ENCODE data around the gene EPO.
"Not testable (repeated sequence)": the region's sequence is repeated elsewhere in the genome, so short reads cannot be mapped to it uniquely, and the experiment has no call there.

Gene EPO

GRCh38 chr7:100699018-100699417 lies 21.2 kb upstream of the EPO start:
- Histone ChIP-seq H3K27ac (ENCODE audit: low read length) (no peak overlapping the region), H3K4me3 (ENCODE audit: low read length) (no peak overlapping the region), H3K9me2 (replicated peaks; ENCODE audit: insufficient read depth, low read length) (no peaks in the 10 kb centered on the region), H3K9ac (ENCODE audit: low read length) (no peak overlapping the region), H3K79me2 (ENCODE audit: low read length) (no peaks in the 10 kb centered on the region), H3F3A (ENCODE audit: insufficient read depth, low read length) (peaks cover 13% of the 10 kb centered on the region), H3K36me3 (replicated peaks; ENCODE audit: insufficient read depth, low read length) (no peaks in the 10 kb centered on the region), H4K20me1 (ENCODE audit: insufficient read depth, low read length) (no peaks in the 10 kb centered on the region), H3K27me3 (replicated peaks; ENCODE audit: insufficient read depth, low read length) (peaks cover 81% of the 10 kb centered on the region), H3K4me1 (ENCODE audit: low read length) (peaks cover 14% of the 10 kb centered on the region), H3K4me2 (ENCODE audit: low read depth, low read length) (no peak overlapping the region), H2AFZ (ENCODE audit: low read length) (no peak overlapping the region), H3K9me3 (replicated peaks; ENCODE audit: insufficient read depth, low read length) (no peaks in the 10 kb centered on the region)
- DNase-seq, result no peak
- TF ChIP-seq EZH2 (optimal IDR thresholded peaks at IDR 0.05; ENCODE audit: low read depth, low read length), result no peak
- no peak for TF ChIP-seq CTCF (IDR thresholded peaks at IDR 0.05; ENCODE audit: low read length)
- no peak for TF ChIP-seq EZH2phosphoT487 (IDR thresholded peaks at IDR 0.05; ENCODE audit: low read length)

GRCh38 chr7:100701089-100701488 lies 19.2 kb upstream of the EPO start:
- H3K9me2 ChIP-seq (replicated peaks; ENCODE audit: insufficient read depth, low read length); DNase-seq; H3K9me3 ChIP-seq (replicated peaks; ENCODE audit: insufficient read depth, low read length); H3F3A ChIP-seq (ENCODE audit: insufficient read depth, low read length); H3K4me2 ChIP-seq (ENCODE audit: low read depth, low read length); H3K9ac ChIP-seq (ENCODE audit: low read length); H3K36me3 ChIP-seq (replicated peaks; ENCODE audit: insufficient read depth, low read length); H3K27ac ChIP-seq (ENCODE audit: low read length); H3K4me1 ChIP-seq (ENCODE audit: low read length); H3K4me3 ChIP-seq (ENCODE audit: low read length); H2AFZ ChIP-seq (ENCODE audit: low read length); H3K79me2 ChIP-seq (ENCODE audit: low read length); H4K20me1 ChIP-seq (ENCODE audit: insufficient read depth, low read length): not testable (repeated sequence)
- peaks cover 65% of the 10 kb centered on the region for H3K27me3 ChIP-seq (replicated peaks; ENCODE audit: insufficient read depth, low read length)

- Histone ChIP-seq H3K9me3 (replicated peaks; ENCODE audit: insufficient read depth, low read length) (no peaks in the 10 kb centered on the region), H3K4me2 (ENCODE audit: low read depth, low read length) (peak overlapping the region; percentile 85), H3K79me2 (ENCODE audit: low read length) (peaks cover 16% of the 10 kb centered on the region), H3K9me2 (replicated peaks; ENCODE audit: insufficient read depth, low read length) (no peaks in the 10 kb centered on the region), H3K27ac (ENCODE audit: low read length) (peak overlapping the region; percentile 83), H4K20me1 (ENCODE audit: insufficient read depth, low read length) (no peaks in the 10 kb centered on the region), H3F3A (ENCODE audit: insufficient read depth, low read length) (peaks cover 4% of the 10 kb centered on the region; the same call in 1 of the 2 replicates), H3K27me3 (replicated peaks; ENCODE audit: insufficient read depth, low read length) (peaks cover 34% of the 10 kb centered on the region), H2AFZ (ENCODE audit: low read length) (peak overlapping the region; percentile 79), H3K36me3 (replicated peaks; ENCODE audit: insufficient read depth, low read length) (no peaks in the 10 kb centered on the region; the same call in 1 of the 2 replicates), H3K9ac (ENCODE audit: low read length) (peak overlapping the region; percentile 95), H3K4me1 (ENCODE audit: low read length) (peaks cover 8% of the 10 kb centered on the region; the same call in 1 of the 2 replicates), H3K4me3 (ENCODE audit: low read length) (peak overlapping the region; percentile 96)
- TF ChIP-seq EZH2phosphoT487 (IDR thresholded peaks at IDR 0.05; ENCODE audit: low read length), result no peak
- TF ChIP-seq CTCF (IDR thresholded peaks at IDR 0.05; ENCODE audit: low read length), result peak; percentile 95
- DNase-seq, result peak; percentile 73
Observed at GRCh38 chr7:100705320-100705752, 14.9 kb upstream of the EPO start.

GRCh38 chr7:100705753-100706671 lies 14.3 kb upstream of the EPO start, which contains the start of gene POP7:
POP7 (plus strand) TSS chr7:100706121; CDS start chr7:100706831, 710 bp downstream.
- H3K9me3 ChIP-seq (replicated peaks; ENCODE audit: insufficient read depth, low read length), result no peaks in the 10 kb centered on the region
- peak within 1 kb of the TSS; percentile 88 for H3K4me2 ChIP-seq (ENCODE audit: low read depth, low read length)
- H3K27me3 ChIP-seq (replicated peaks; ENCODE audit: insufficient read depth, low read length), result peaks cover 27% of the 10 kb centered on the region
- H3K79me2 ChIP-seq (ENCODE audit: low read length), result peaks cover 16% of the 10 kb centered on the region
- peaks cover 4% of the 10 kb centered on the region; the same call in 1 of the 2 replicates for H3F3A ChIP-seq (ENCODE audit: insufficient read depth, low read length)
- H2AFZ ChIP-seq (ENCODE audit: low read length), result peak within 1 kb of the TSS; percentile 89
- peak within 1 kb of the TSS; percentile 96 for H3K4me3 ChIP-seq (ENCODE audit: low read length)
- DNase-seq, result peak; percentile 99
- H3K27ac ChIP-seq (ENCODE audit: low read length), result peak within 1 kb of the TSS; percentile 83
- no peaks in the 10 kb centered on the region; the same call in 1 of the 2 replicates for H3K36me3 ChIP-seq (replicated peaks; ENCODE audit: insufficient read depth, low read length)
- TF ChIP-seq EZH2phosphoT487 (IDR thresholded peaks at IDR 0.05; ENCODE audit: low read length), result no peak
- no peak for TF ChIP-seq EZH2 (optimal IDR thresholded peaks at IDR 0.05; ENCODE audit: low read depth, low read length)
- peaks cover 8% of the 10 kb centered on the region; the same call in 1 of the 2 replicates for H3K4me1 ChIP-seq (ENCODE audit: low read length)
- peak within 1 kb of the TSS; percentile 95 for H3K9ac ChIP-seq (ENCODE audit: low read length)
- H4K20me1 ChIP-seq (ENCODE audit: insufficient read depth, low read length), result no peaks in the 10 kb centered on the region
- no peaks in the 10 kb centered on the region for H3K9me2 ChIP-seq (replicated peaks; ENCODE audit: insufficient read depth, low read length)
